GM23248 (cell line): ENCODE results near the gene WDTC1.
"Not testable (repeated sequence)": the region's sequence is repeated elsewhere in the genome, so short reads cannot be mapped to it uniquely, and the experiment has no call there.

ENCODE experiments used
- EZH2 ChIP-seq: fragments of 200-600 bp; sonication (generic); IDR thresholded peaks from 2 replicates; pipeline ENCODE4 v1.6.1; 2018; ENCODE audit warnings: antibody characterized with exemption, mild to moderate bottlenecking; ENCODE audit not compliant: insufficient read depth, poor library complexity, severe bottlenecking
- EZH2phosphoT487 ChIP-seq: fragments of 200-600 bp; sonication (generic); IDR thresholded peaks from 2 replicates; pipeline ENCODE4 v1.6.1; 2018; ENCODE audit warnings: antibody characterized with exemption, moderate library complexity, mild to moderate bottlenecking, low read depth; ENCODE audit not compliant: insufficient read depth

DNA sequence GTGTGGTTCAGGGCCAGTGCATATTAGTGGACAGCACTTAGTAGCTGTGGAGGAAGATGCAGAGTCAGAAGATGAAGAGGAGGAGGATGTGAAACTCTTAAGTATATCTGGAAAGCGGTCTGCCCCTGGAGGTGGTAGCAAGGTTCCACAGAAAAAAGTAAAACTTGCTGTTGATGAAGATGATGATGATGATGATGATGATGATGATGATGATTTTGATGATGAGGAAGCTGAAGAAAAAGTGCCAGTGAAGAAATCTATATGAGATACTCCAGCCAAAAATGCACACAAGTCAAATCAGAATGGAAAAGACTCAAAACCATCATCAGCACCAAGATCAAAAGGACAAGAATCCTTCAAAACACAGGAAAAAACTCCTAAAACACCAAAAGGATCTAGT is 27.2 kb upstream of the WDTC1 start:
- not testable (repeated sequence) for TF ChIP-seq EZH2phosphoT487, EZH2
